GM19372 (cell line): ENCODE data around the gene MAD1L1.
"Not testable (repeated sequence)": the region's sequence is repeated elsewhere in the genome, so short reads cannot be mapped to it uniquely, and the experiment has no call there.

ENCODE experiments used
- ATAC-seq: cut with Tn5 transposase; IDR thresholded peaks from one replicate; pipeline ENCODE4 v1.9.1; 2021; ENCODE audit warnings: mild to moderate bottlenecking, low read depth, moderate library complexity; ENCODE audit not compliant: unreplicated experiment

Gene MAD1L1

GRCh38 chr7:2232766-2233520 lies at the start of gene MAD1L1:
MAD1L1 (minus strand) TSS chr7:2232945; CDS start chr7:2230133, 2,812 bp downstream.
- ATAC-seq = peak; percentile 50

DNA sequence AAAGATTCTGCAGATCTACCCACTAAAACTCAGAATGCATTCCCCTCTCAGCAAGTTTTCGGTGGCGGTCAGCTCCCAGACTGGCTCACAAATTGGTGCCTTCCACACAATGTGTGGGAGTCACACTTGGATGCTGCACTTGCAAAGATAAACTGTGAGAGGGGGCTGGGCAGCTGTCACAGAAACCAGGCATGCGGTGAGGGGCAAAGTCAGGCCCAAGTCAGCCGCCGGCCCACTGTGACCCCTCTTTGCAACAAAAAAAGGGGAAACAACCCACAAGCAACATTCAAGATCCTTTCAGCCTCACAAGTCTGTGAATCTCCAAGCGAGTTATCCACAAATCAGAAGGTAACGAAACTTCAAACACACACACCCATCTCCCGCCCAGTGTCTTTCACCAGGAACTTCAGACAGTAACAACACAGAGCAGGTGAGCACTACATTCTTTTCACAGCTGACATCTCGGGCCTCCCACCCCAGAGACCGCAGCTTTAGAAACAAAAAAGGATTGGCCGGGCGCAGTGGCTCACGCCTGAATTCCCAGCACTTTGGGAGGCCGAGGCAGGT lies 49.5 kb upstream of the MAD1L1 start:
- no peak for ATAC-seq

GRCh38 chr7:2281541-2281940 lies 48.8 kb upstream of the MAD1L1 start:
- no peak for ATAC-seq

GRCh38 chr7:2280424-2280823 lies 47.7 kb upstream of the MAD1L1 start:
- no peak for ATAC-seq

DNA sequence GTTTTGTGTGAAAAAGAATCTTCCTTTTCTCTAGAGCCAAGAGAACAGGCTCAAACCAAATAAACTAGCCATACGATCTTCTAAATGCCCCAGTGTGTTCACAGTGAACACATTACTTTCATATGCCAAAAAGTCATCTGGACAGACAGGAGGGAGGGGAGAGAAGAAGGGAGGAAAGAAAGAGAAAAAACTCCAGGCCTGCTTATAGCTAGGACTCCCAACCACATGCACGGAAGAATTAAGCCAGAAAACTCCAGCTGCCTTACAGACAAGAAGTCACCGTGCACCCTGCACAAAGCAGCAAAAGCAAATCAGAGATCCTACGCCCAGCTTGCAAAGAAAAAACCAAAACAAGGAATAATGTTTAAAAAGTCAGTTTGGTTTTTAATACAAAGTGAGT lies 47.2 kb upstream of the MAD1L1 start:
- no peak for ATAC-seq

DNA sequence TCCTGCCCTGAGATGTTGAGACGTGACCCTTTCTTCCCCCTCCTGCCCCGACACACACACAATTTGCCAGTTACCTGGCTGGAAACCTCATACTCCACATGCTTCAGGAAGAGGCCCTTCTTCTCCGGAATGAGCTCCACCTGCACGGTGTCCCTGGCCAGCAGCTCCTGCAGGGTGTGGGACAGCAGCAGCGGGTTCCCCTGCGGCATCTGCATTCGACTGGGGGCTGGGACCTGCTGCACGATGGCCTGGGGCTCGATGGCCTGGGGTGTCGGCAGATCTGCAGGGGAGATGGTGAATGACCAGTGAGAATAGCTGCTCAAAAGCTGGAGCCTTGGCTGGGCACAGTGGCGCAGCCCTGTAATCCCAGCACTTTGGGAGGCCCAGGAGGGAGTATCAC lies 45.3 kb upstream of the MAD1L1 start:
- no peak for ATAC-seq

- no peak for ATAC-seq
Observed at GRCh38 chr7:2276107-2276506, 43.4 kb upstream of the MAD1L1 start.

GRCh38 chr7:2275101-2275500 lies 42.4 kb upstream of the MAD1L1 start:
- no peak for ATAC-seq

- no peak for ATAC-seq
Observed at GRCh38 chr7:2274666-2275065, 41.9 kb upstream of the MAD1L1 start.

- ATAC-seq = no peak
Observed at GRCh38 chr7:2273866-2274265, 41.1 kb upstream of the MAD1L1 start.

DNA sequence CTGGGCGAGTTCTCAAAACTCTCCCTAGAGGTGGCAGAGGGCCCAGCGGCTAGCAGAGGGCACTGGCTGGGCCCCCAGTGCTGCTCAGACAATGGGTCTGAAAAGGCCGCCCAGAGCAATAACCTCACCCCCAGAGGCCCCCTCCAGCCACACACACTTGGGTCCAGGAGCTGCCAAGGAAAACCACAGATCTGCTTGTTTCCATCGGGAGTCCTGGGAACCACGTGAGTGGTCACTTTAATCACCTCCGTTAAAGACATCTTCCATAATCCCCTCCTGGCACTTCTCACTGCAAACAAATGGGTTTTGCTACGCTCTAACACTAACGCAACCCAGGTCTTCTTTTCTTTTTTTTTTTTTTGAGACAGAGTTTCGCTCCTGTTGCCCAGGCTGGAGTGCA lies 39.3 kb upstream of the MAD1L1 start:
- no peak for ATAC-seq

DNA sequence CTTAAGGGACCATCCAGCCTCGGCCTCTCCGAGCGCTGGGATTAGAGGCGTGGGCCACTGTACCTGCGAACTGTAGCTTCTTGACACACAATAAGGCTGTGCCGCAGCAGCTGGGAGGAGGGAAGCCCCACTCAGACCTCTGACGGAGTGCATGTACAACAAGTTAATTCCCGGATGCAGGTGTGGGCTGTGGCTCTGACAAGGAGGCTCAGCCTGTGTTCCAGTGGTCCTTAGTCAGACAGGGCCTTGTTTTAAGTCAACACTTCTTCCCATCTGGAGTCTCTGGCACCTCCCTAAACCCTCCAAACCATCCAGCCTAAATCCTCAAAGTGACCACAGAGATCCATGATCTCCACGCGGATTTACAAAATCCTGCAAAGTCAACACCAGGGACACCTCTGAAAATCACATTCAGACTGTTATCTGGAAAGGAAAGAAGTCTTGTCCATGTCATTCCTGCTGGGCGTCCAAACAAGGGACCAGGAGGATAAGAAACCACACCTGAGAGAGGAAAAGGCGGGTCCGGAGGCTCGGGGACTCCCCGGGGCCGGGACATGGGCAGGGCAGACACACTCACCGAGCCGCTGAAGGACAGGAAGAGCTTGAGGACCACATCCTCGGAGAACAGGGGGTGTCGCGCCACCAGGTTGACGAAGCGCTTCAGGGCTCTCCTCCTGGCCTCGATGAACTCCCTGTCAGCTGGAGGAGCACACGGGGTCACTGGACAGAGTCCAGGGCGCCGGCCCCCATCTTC lies 38.7 kb upstream of the MAD1L1 start:
- no peak for ATAC-seq

- no peak for ATAC-seq
Observed at GRCh38 chr7:2270495-2270894, 37.8 kb upstream of the MAD1L1 start.

DNA sequence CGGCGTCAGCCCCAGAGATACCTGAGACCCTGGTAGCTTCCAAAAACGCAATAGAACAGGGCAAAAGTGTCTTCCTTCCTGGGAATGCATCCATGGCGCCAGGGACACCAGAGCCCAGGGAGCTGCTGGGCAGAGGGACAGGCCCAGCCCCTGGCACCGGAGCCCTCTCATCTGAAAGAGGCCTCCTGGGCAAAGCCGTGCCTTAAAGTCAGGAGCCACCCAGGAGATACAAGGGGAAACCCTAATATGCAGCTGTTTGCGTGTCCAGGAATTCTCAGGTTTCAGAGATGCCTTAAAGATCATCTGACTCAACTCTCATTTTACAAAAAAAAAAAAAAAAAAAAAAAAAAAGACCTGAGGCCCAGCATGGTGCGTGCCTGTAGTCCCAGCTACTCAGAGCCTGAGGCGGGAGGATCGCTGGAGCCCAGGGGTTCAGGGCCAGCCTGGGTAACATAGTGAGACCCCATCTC lies 37.3 kb upstream of the MAD1L1 start:
- no peak for ATAC-seq

GRCh38 chr7:2269089-2269990 lies 36.6 kb upstream of the MAD1L1 start:
- not testable (repeated sequence) for ATAC-seq

DNA sequence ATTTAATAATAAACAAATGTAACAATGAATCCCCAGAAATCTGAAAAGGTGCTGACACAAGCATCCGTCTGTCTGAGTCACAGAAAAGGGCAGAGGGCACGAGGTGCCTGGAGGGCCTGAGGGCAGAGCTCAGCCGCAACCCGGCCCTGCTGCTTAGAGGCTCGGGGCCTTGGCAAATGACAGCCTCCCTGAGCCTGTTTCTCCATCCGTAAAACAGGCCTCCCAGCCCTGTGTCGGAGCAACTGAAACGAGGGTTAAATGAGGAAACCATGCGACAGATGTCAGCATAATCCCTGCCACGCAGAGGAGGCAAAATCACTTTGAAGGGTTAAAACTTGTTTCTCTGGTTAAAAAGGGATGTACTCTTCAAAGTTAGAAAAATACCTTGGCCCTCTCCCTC lies 34.2 kb upstream of the MAD1L1 start:
- ATAC-seq = no peak

GRCh38 chr7:2264158-2264557 lies 31.4 kb upstream of the MAD1L1 start:
- ATAC-seq = no peak

DNA sequence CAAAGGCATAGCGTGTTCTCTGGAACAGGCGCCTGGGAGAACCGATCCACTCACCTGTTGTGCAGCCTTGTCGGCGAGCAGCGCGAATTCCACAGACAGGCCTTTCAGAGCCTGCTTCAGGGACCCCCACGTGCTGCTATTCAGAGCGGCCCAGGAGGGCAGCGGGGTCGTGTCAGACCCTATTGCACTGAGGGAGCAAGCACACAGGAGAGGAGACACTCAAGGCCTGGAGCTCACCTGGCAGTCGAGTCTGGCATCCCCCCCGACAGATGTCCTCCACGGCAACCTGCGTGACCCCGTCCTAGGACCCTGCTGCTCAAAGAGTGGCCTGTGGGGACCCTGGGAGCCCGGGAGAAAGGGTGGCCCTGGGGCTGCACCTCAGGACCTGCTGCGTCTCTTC lies 30.4 kb upstream of the MAD1L1 start:
- ATAC-seq = no peak

DNA sequence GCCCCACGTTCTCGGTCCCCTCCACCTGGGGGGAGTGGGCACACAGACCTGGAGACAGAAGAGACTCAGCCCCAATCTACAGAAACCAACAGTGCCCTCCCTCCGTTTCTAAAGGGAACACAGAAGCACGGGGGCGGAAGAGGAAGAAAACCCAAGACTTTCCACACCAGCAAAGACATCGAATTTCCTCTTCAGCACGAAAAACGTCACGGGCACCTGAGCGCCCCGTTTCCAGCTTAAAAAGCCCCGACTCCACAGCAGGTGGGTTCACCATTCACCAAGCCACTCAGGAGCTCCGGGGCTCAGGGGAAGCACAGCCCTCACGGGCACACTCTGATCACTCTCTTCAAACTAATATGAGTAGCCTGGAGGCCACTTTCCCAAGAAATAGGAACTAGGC lies 28.9 kb upstream of the MAD1L1 start:
- ATAC-seq = no peak

- no peak for ATAC-seq
Observed at GRCh38 chr7:2260820-2261219, 28.1 kb upstream of the MAD1L1 start.

DNA sequence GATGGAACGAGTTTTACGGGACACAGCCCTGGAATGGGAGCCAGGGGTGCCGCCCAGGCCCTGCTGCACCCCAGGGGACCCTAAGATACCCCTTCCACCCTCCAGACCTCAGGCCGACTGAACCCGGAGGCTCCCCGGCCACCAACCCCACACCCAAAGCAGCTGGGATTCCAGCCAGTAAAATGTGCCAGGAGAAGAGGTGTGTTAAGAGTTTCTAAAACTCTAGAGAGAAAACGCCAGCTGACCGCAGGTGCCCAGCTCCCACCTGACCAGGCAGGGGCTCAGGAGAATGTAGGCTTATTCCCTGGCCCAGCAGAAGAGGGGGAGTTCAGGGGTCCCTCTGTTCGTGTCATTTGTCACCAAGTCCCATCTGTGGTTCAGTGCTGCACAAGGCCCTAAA lies 26.7 kb upstream of the MAD1L1 start:
- ATAC-seq = no peak
